GM12878 (cell line): ENCODE data around the gene CYS1. TPM values are rescaled to one million over a fixed set of nuclear protein-coding genes. Genes with fewer than 3 reads are reported as not detected.

Experiments
- ATF2 ChIP-seq: IDR thresholded peaks from 2 replicates; pipeline ENCODE4 v1.6.1; 2012; ENCODE audit warnings: low read length, inconsistent platforms
- ATF7 ChIP-seq: fragments of 450-650 bp; IDR thresholded peaks from 2 replicates; pipeline ENCODE4 v1.6.1; 2016; ENCODE audit warnings: low read depth, mild to moderate bottlenecking
- BCL11A ChIP-seq: IDR thresholded peaks from 2 replicates; pipeline ENCODE4 v1.6.1; 2011; ENCODE audit warnings: low read depth, low read length
- BHLHE40 ChIP-seq, 2 experiments: fragments of 450-650 bp in 1 of 2; IDR thresholded peaks; 2 replicates each; pipeline ENCODE4 v1.6.1; 2011 to 2017; ENCODE audit warnings: low read depth in 2 of 2, borderline replicate concordance in 1 of 2, improper control_type of control experiment in 1 of 2, low read length in 1 of 2, mild to moderate bottlenecking in 1 of 2
- CREM ChIP-seq: IDR thresholded peaks from 2 replicates; pipeline ENCODE4 v1.6.1; 2014; ENCODE audit warnings: antibody characterized with exemption, low read depth
- E2F4 ChIP-seq: IDR thresholded peaks from 2 replicates; pipeline ENCODE4 v1.6.1; 2012; ENCODE audit warnings: low read depth, low read length, improper control_type of control experiment
- ESRRA ChIP-seq: IDR thresholded peaks from 2 replicates; pipeline ENCODE4 v1.6.1; 2012; ENCODE audit warnings: mild to moderate bottlenecking, low read length, improper control_type of control experiment
- HDAC6 ChIP-seq: fragments of 200-600 bp; sonication (generic); IDR thresholded peaks from one replicate; pipeline ENCODE4 v1.8.0; 2017; ENCODE audit warnings: antibody characterized with exemption; ENCODE audit not compliant: unreplicated experiment
- KAT2A ChIP-seq: conservative IDR thresholded peaks from 2 replicates; pipeline ENCODE4 v1.6.1; 2011; ENCODE audit warnings: low read depth, low read length; ENCODE audit not compliant: control insufficient read depth
- MTA3 ChIP-seq: IDR thresholded peaks from 2 replicates; pipeline ENCODE4 v1.6.1; 2012; ENCODE audit warnings: low read length, inconsistent platforms, borderline replicate concordance
- MXI1 ChIP-seq: fragments of 150-350 bp; IDR thresholded peaks from 2 replicates; pipeline ENCODE4 v1.6.1; 2011; ENCODE audit warnings: low read depth, mild to moderate bottlenecking, inconsistent platforms, low read length, improper control_type of control experiment
- NBN ChIP-seq: fragments of 450-650 bp; IDR thresholded peaks from 2 replicates; pipeline ENCODE4 v1.6.1; 2016
- NFIC ChIP-seq: IDR thresholded peaks from 2 replicates; pipeline ENCODE4 v1.6.1; 2012; ENCODE audit warnings: low read depth, mild to moderate bottlenecking, inconsistent platforms, low read length, moderate library complexity
- NFYB ChIP-seq: IDR thresholded peaks from 2 replicates; pipeline ENCODE4 v1.6.1; 2011; ENCODE audit warnings: low read depth, mild to moderate bottlenecking, low read length, improper control_type of control experiment, moderate library complexity; ENCODE audit not compliant: insufficient read depth
- NR2C1 ChIP-seq: fragments of 450-650 bp; IDR thresholded peaks from 2 replicates; pipeline ENCODE4 v1.6.1; 2017; ENCODE audit warnings: antibody characterized with exemption, mild to moderate bottlenecking, moderate library complexity
- POU2F2 ChIP-seq: IDR thresholded peaks from 3 replicates; pipeline ENCODE4 v1.6.1; 2011; ENCODE audit warnings: low read depth, mild to moderate bottlenecking, low read length, borderline replicate concordance
- RUNX3 ChIP-seq: IDR thresholded peaks from 2 replicates; pipeline ENCODE4 v1.6.1; 2012; ENCODE audit warnings: low read length, inconsistent platforms
- SIX5 ChIP-seq: IDR thresholded peaks from 2 replicates; pipeline ENCODE4 v1.6.1; 2011; ENCODE audit warnings: mild to moderate bottlenecking, low read depth, low read length, moderate library complexity; ENCODE audit not compliant: severe bottlenecking
- SMARCA5 ChIP-seq: fragments of 450-650 bp; IDR thresholded peaks from 2 replicates; pipeline ENCODE4 v1.6.1; 2017; ENCODE audit warnings: mild to moderate bottlenecking
- SP1 ChIP-seq: IDR thresholded peaks from one replicate; pipeline ENCODE4 v1.6.1; 2011; ENCODE audit warnings: low read depth, low read length
- SRF ChIP-seq, 2 experiments: IDR thresholded peaks; 2 replicates each; pipeline ENCODE4 v1.6.1; 2011; ENCODE audit warnings: low read depth in 2 of 2, low read length in 2 of 2, mild to moderate bottlenecking in 1 of 2, moderate library complexity in 1 of 2
- STAT3 ChIP-seq: IDR thresholded peaks from 2 replicates; pipeline ENCODE4 v1.6.1; 2011; ENCODE audit warnings: low read depth, low read length, improper control_type of control experiment
- ZNF24 ChIP-seq: fragments of 450-650 bp; IDR thresholded peaks from 2 replicates; pipeline ENCODE4 v1.6.1; 2017; ENCODE audit warnings: antibody characterized with exemption, mild to moderate bottlenecking
- ZNF384 ChIP-seq: IDR thresholded peaks from 2 replicates; pipeline ENCODE4 v1.6.1; 2012; ENCODE audit warnings: low read depth, mild to moderate bottlenecking, low read length, improper control_type of control experiment, borderline replicate concordance
- ZNF687 ChIP-seq: fragments of 450-650 bp; IDR thresholded peaks from 2 replicates; pipeline ENCODE4 v1.6.1; 2017; ENCODE audit warnings: mild to moderate bottlenecking, moderate library complexity
- polyA plus RNA-seq, 11 experiments: library from polyadenylated mRNA; depleted of rRNA in 4 of 11; unstranded in 6 of 11; stranded (reverse) in 5 of 11; fragments of >200 nt; fragmentation: Nextera tagmentation in 4 of 11; fragmentation: Illumina TruSeq in 1 of 11; extraction: Ambion mirVana in 4 of 11; extraction: Trizol in 1 of 11; gene quantifications; 1 replicate in 1 of 11; 2 replicates in 10 of 11; pipeline versions ENCODE4 v1.2.1 to v1.2.3, GENCODE V29; 2011 to 2016; ENCODE audit warnings: inconsistent platforms in 2 of 11, missing spikeins in 2 of 11, low read depth in 1 of 11
- total RNA-seq, 4 experiments: library from RNA; depleted of rRNA in 3 of 4; stranded (reverse); fragments of >200 nt in 3 of 4; fragmentation: Illumina TruSeq in 1 of 4; extraction: Trizol in 1 of 4; gene quantifications; 2 replicates each; pipeline versions ENCODE4 v1.2.1 to v1.2.3, GENCODE V29; 2013 to 2021
- TF ChIP-seq, protein P1 (sequence below): IDR thresholded peaks from 2 replicates; pipeline ENCODE4 v1.6.1; 2011; ENCODE audit warnings: mild to moderate bottlenecking, low read depth, low read length, moderate library complexity; ENCODE audit not compliant: insufficient replicate concordance

CYS1 gene
- total and polyA plus RNA-seq, 10 of the 15 experiments (the other 5 are each of a cell fraction or from before 2014, with no cell fraction given), result 0.35 to 6.4 (median 2.5) TPM

GRCh38 chr2:10079266-10079869 is 843 bp downstream of the CYS1 start (continued):
- TF ChIP-seq BCL11A (no peak), MTA3 (no peak), E2F4 (no peak), SRF (IDR thresholded peaks at IDR 0.05; ENCODE audit: low read depth in 2 of 2, low read length in 2 of 2) (no peak), BHLHE40 (IDR thresholded peaks at IDR 0.05; ENCODE audit: borderline replicate concordance in 1 of 2, low read depth in 2 of 2, low read length in 1 of 2) (no peak), SMARCA5 (no peak), STAT3 (no peak), ZNF384 (no peak), NFYB (no peak), MXI1 (peak; percentile 15; the same call in 1 of the 2 replicates), KAT2A (no peak), RUNX3 (no peak), ESRRA (no peak), SIX5 (no peak), ATF2 (no peak), ZNF24 (no peak), HDAC6 (peak; percentile 30), ATF7 (no peak), NR2C1 (no peak), CREM (no peak), NBN (no peak), NFIC (no peak), POU2F2 (no peak), ZNF687 (0 out of 2 replicates have a peak, but pooled peaks have one; percentile 27), SP1 (no peak)
- TF ChIP-seq, protein P1, sequence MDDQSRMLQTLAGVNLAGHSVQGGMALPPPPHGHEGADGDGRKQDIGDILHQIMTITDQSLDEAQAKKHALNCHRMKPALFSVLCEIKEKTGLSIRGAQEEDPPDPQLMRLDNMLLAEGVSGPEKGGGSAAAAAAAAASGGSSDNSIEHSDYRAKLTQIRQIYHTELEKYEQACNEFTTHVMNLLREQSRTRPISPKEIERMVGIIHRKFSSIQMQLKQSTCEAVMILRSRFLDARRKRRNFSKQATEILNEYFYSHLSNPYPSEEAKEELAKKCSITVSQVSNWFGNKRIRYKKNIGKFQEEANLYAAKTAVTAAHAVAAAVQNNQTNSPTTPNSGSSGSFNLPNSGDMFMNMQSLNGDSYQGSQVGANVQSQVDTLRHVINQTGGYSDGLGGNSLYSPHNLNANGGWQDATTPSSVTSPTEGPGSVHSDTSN, result no peak
